GM18873 (cell line): ENCODE data around the gene KIF26B.
"Not testable (repeated sequence)": the region's sequence is repeated elsewhere in the genome, so short reads cannot be mapped to it uniquely, and the experiment has no call there.

Experiments used
- ATAC-seq: cut with Tn5 transposase; IDR thresholded peaks from one replicate; pipeline ENCODE4 v1.9.1; 2021; ENCODE audit warnings: mild to moderate bottlenecking, moderate library complexity, moderate number of reproducible peaks; ENCODE audit not compliant: unreplicated experiment, low FRiP score

Gene KIF26B

DNA sequence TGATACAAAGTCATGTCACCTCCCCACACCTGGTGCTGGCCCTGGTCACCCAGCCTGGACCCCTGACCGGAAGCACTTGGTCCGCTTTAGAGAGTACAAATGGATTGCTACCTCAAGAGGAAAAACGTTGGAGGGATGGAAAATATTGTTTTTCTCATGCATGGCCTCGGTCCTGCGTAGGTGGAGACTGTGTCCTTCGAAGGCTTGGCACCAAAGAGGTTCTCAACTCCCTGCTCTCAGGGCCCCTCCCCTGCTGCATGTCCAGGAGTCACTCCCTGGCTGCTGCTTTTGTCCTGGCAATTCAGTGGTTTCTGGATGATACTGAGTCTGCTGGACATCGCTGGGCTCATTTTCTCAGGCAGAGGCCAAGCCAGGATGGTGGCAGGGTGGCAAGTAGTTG is 529.8 kb downstream of the KIF26B start:
- ATAC-seq = no peak

DNA sequence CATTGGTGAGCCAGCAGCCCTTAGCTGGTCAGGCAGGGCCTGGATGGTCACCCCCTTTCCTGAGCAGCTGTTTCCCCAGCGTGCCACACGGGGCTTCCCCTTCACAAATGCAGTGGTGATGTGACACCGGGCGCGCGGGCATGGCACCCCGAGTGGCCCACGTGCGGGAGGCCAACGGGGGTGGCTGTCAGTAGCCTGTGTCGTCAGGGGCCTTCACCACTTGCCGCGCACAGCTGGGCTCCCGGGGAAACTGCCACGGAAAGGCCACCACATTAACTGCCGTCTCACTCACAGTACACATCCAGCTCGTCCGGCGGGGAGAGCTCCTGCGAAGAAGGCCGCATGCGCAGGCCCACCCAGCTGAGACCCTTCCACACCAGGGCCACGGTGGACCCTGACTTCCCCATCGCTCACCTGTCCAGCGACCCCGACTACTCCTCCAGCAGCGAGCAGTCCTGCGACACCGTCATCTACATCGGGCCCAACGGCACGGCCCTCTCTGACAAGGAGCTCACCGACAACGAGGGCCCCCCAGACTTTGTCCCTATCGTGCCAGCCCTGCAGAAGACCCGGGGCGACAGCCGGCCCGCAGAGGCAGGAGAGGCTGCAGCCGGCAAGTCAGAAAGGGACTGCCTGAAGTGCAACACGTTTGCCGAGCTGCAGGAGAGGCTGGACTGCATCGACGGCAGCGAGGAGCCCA is 530.5 kb downstream of the KIF26B start:
- ATAC-seq = no peak

DNA sequence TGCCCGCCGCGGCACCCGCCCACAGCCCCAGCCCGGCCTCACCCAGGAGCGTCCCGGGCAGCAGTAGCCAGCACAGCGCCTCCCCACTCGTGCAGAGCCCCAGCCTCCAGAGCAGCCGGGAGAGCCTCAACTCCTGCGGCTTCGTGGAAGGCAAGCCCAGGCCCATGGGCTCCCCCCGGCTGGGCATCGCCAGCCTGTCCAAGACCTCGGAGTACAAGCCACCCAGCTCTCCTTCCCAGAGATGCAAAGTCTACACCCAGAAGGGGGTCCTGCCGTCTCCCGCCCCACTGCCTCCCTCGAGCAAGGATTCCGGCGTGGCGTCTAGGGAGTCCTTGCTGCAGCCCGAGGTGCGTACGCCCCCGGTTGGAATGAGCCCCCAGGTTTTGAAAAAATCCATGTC is 531.2 kb downstream of the KIF26B start:
- no peak for ATAC-seq

DNA sequence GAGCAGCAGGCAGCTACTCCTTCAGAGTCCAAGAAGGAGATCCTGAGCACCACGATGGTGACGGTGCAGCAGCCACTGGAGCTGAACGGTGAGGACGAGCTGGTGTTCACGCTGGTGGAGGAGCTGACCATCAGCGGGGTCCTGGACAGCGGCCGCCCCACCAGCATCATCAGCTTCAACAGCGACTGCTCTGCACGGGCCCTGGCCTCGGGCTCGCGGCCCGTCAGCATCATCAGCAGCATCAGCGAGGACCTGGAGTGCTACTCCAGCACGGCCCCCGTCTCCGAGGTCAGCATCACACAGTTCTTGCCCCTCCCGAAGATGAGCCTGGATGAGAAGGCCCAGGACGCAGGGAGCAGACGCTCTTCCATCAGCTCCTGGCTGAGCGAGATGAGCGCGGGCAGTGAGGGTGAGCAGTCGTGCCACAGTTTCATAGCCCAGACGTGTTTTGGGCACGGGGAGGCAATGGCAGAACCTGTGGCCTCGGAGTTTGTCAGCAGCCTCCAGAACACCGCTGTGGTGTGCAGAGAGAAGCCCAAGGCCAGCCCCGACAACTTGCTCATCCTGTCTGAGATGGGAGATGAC is 531.8 kb downstream of the KIF26B start:
- no peak for ATAC-seq

DNA sequence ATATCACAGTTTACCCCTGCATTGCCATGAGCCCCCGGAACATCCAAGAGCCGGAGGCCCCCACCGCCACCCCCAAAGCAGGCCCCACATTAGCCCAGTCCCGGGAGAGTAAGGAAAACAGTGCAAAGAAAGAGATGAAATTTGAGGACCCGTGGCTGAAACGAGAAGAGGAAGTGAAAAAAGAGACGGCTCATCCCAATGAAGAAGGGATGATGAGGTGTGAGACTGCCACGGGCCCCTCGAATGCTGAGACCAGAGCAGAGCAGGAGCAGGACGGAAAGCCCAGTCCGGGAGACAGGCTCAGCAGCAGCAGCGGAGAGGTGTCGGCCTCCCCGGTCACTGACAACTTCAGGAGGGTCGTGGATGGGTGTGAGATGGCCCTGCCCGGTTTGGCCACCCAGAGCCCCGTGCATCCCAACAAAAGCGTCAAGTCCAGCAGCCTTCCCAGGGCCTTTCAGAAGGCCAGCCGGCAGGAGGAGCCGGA is 532.4 kb downstream of the KIF26B start:
- ATAC-seq = no peak

DNA sequence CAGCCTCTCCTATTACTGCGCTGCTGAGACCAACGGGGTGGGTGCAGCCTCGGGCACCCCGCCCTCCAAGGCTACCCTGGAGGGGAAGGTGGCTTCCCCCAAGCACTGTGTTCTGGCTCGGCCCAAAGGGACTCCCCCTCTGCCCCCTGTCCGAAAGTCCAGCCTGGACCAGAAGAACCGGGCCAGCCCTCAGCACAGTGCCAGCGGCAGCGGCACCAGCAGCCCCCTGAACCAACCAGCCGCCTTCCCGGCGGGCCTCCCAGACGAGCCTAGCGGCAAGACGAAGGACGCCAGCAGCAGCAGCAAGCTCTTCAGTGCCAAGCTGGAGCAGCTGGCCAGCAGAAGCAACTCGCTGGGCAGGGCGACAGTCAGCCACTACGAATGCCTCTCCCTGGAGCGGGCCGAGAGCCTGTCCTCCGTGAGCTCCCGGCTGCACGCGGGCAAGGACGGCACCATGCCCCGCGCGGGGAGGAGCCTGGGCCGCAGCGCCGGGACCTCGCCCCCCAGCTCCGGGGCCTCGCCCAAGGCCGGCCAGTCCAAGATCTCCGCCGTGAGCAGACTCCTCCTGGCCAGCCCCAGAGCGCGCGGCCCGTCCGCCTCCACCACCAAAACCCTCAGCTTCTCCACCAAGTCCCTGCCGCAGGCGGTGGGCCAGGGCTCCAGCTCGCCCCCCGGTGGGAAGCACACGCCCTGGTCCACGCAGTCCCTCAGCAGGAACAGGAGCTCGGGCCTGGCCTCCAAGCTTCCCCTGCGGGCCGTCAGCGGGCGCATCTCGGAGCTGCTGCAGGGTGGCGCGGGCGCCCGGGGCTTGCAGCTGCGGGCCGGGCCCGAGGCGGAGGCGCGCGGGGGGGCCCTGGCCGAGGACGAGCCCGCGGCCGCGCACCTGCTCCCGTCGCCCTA is 533.1 kb downstream of the KIF26B start:
- no peak for ATAC-seq

DNA sequence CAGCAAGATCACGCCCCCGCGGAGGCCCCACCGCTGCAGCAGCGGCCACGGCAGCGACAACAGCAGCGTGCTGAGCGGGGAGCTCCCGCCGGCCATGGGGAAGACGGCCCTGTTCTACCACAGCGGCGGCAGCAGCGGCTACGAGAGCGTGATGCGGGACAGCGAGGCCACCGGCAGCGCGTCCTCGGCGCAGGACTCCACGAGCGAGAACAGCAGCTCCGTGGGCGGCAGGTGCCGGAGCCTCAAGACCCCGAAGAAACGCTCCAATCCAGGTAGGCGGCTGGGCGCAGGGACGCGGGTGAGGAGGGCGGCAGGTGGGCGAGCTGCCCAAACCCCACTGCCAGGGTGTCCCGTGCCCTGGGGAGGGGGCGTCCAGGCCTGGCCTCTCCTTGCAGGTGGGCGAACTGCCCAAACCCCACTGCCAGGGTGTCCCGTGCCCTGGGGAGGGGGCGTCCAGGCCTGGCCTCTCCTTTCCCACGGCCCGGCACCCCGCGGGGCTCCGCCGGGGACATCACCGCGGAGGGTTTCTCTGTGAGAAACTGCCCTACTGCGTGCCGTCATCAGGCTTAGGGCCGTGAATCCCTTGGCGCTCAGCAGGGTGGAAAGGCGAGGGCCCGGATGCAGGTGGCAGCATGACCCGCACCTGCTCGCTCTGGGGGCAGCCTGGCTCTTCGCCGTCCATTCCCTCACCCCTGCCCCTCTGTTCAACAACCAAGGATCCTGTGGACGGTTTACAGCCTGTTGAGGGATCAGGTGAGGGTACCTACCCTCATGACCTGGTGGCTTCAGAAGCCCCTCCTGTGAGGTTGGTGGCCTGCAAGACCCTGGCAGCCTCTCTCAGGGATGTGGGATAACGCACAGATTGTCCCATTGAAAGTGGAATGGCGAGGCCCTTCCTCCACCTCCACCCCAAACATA is 534.0 kb downstream of the KIF26B start:
- ATAC-seq = no peak

DNA sequence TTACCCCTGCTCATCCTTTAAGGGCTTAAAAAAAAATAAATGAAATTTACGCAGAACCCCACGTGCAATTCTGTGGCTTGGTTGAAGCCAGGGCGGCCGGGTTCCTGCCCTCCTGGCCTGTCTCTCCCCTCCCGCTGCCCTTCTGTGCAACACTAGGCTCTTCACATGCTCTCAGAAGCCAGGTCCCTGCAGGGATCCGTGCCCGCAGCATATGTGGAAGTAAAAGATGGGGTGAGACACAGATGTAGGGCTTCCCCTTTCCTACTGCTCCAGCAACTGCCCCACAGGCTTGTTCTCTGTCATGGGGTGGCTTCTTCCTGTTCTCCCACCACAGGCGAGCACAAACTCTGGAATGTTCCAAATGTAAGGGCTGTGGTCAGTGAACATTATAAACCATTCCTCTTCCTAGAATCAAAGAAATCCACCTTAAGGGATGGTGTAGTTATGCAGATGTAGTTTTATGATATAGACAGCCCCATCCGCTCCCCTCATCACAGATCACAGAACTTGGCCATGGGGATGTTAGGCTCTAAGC is 535.4 kb downstream of the KIF26B start:
- no peak for ATAC-seq

DNA sequence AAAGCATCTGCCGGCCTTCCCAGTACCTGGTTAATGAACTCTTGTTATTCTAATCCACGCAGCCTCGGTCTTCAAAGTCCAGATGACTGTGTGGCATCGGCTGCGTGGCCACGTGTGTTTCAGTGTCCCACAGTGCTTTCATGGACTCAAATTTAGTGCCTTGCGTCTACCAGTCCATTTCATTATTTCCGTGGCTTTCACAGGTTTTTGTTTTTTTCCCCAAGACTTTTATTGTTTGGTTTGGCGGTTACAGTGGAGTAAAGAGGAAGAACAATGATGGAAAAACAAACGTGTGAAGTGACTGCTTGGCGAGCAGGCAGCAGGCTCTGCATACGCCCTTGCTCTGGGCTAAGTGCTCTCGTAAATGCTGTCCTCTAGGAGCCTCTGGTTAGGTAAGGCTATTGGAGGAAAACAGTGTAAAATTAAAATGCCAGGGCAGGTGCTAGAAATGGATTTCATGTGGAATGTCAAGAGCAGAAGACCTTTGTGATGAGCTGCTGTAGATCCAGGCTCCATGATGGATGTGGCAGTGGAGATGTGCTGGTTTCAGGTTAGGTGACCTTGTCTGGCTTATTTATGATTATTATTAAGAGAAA is 536.3 kb downstream of the KIF26B start:
- ATAC-seq = no peak

DNA sequence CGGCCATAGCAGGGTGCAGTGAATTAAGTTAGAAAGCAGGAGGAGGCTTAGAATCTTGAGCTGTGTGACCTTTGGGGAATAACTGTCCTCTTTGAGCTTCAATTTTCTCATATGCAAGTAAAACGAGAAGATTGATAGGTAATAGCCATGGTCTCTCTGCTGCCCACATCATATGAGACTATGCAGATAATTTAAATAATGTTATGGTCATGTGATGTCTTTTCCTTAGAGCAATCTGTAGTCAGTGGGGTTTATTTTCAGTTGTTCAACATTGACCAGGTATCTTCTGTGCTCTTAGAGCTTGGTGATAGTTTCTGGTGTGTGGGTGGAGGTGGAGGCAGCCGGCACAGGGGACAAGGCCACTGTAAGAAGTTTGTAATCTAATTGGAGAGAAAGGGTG is 537.1 kb downstream of the KIF26B start:
- ATAC-seq = no peak

DNA sequence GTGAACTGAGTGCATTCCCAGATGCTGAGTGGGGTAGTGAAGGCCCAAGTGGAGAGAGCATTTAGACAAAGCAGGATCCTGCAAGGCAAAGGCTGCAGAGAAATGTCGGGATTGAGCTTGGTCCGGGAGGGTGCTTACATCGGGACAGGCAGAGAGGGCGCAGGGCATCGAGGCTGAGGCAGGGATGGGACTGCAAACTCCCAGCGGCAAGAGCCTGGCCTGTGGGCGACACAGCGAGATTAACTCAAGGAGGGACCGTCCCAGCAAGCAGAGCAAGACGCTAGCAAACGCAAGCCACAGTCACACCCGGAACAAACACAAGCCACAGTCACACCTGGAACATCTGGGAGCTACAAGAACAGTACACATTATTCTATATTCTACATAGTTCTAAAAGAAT is 537.5 kb downstream of the KIF26B start:
- ATAC-seq = no peak

DNA sequence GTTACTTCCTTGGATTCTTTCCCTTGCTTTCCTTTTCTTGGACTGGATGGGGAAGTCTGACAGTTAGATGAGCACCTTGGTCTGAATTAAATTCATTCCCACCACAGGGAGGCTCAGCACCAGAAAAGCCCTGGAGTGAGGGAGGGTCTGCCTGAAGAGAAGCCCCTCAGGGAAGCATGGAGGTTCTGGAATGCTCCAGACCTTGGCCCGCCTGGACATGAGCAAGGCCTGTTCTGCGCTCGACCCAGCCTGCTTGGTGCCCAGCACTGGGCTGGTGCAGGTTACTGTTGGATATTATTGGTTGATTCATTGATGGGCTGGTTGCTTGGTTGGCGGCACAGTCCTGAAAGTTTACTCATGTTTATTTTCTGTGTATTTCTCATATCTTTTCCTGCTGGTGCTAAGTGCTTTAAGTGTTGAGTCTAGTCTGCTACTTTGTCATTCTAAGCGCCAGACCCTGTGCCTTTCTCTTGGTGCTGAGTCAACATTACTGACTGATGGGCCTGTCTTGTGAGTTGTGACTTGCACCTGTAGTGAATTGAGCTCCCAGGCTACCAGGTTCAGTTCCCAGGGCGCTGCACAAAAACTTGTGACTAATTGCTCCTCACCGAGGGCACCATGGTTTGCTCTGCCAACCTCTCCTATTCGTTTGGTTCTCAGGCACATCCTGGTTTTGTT is 538.5 kb downstream of the KIF26B start:
- no peak for ATAC-seq

DNA sequence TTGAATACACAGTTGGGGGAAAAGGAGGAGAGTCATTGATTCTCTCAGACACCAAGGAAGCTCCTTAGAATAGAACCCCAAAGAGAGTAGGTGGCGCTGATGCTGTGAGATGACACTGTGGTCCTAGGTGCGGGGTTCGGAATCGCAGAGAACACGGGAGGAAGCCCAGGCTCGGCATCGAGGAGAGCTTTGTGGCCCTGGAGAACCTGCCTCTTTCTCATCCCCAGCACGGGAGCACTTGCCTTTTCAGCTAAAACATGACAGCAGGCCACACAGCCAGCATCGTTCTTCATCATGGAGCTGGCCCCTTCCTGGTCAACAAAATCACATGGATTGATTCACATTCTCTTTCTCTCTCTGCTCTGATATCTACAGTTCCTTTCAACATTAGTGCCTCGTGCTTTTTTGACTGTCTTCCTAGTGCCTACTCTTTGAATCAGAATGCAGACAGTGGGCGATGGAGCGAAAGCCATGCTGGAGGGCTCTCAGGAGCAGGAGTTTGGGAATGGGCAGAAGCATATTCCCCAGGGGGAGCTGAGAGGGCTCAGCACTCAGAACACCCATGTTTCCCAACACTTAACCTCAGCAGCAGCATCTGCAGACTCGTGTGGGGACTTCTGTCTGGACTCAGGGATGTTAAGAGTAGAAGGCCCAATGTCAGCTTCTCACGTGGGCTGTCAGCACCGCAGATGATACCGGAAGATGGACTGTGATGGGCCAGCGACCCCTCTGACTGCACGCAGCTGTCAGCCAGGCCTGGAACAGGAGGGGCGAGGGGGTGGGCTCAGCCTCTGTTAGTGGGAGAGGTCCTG is 539.4 kb downstream of the KIF26B start:
- no peak for ATAC-seq

DNA sequence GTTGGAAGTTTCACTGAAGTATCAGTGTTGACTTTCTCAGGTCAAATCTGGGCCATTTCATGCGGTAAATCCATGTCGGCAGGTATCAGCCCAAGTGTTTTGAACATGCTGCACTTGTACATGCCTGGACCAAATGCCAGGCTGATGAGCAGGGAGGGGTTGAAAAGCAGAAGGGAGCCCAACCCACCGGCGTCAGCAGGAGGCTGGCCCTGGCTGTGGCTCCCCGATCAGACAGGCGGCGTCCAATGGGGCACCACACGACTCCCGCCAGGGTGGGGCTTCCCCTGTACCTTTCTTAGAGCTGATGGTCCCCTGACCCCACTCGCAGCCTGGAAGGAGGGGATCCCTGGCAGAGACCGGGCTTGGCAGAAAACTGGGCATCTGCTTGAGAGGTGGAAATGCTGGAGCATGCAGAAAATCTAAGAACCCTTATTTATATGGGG is 540.0 kb downstream of the KIF26B start:
- ATAC-seq = no peak

DNA sequence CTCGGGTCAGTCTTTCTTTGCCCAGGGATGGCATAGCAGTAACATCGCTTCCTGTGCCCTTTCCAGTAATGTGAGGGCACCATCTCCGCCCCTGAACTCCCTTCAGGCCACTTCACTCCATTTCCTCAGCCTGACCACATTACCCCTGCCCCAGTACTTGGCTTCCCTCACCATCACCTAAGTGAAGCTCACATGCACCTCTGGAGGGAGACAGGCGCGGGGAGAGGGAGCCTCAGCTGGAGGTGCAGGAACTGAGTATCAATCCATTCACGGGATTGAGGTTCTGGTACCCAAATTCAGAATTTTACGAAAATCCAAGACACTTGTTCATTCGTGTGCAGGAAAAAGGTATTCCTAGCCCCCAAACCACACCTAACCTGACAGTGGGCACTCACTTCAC is 540.4 kb downstream of the KIF26B start:
- no peak for ATAC-seq

DNA sequence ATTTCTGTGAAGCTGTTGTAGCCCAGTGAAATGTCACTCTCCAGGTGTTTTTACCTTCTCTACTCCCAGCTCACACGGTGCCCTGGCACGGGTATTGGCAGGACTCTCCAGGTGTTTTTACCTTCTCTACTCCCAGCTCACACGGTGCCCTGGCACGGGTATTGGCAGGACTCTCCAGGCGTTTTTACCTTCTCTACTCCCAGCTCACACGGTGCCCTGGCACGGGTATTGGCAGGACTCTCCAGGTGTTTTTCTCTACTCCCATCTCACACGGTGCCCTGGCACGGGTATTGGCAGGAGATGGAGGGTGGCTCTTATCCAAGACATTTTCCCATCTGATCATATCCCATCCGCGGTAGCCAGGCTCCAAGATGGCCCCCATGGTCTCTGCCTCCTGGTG is 540.9 kb downstream of the KIF26B start:
- not testable (repeated sequence) for ATAC-seq

DNA sequence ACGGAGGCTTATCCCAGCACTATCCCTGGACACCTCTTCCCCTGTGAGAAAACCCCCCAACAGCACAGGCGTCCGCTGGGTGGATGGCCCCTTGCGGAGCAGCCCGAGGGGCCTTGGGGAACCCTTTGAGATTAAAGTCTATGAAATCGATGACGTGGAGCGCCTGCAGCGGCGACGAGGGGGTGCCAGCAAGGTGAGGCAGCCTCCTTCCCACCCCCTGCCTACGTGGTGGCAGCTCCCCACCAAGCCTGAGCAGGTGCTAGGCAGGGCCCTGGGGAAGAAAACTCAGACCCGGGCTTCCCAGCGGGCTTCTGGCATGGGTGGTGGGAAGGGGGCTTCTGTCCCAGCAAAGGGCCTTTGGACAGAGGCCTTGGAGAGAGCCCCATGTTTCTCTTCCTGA is 543.3 kb downstream of the KIF26B start:
- ATAC-seq = no peak

DNA sequence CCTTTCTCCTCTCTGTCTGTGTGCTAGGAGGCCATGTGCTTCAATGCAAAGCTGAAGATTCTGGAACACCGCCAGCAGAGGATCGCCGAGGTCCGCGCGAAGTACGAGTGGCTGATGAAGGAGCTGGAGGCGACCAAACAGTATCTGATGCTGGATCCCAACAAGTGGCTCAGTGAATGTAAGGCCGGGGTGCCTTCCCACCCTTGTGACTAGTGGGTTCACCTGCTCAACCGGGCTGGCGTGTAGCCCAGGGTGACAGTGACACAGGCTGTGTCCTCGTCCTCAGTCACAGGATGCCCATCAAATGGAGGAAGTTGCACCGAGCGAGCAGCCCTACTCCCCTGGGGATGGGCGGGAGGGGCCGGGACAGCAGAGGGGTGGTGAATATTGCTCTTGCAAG is 544.1 kb downstream of the KIF26B start:
- no peak for ATAC-seq
